GM18520 (cell line): Measurements from ENCODE around the gene NFYB.
"Not testable (repeated sequence)": the region's sequence is repeated elsewhere in the genome, so short reads cannot be mapped to it uniquely, and the experiment has no call there.

Experiments
- ATAC-seq: cut with Tn5 transposase; IDR thresholded peaks from one replicate; pipeline ENCODE4 v1.9.1; 2021; ENCODE audit not compliant: unreplicated experiment

The NFYB gene

DNA sequence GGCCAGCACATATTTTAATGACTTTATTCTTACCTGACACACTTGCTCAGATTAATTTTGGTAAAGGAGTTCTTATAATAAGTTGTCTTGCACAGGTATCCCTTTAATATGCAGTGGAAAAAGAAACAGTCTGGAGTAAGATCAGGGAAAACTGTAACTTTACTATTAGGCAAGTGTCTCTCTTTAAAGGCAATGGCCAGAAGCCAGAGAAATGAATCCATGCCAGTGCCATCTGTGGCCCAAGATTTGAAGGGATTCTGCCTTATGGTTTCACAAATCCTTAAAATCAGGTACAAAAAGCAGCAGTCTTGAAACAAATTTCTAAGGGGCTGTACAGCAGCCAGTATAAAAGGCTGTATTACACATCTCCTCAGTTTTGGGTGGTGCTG is 22.4 kb downstream of the NFYB start:
- ATAC-seq, result no peak

DNA sequence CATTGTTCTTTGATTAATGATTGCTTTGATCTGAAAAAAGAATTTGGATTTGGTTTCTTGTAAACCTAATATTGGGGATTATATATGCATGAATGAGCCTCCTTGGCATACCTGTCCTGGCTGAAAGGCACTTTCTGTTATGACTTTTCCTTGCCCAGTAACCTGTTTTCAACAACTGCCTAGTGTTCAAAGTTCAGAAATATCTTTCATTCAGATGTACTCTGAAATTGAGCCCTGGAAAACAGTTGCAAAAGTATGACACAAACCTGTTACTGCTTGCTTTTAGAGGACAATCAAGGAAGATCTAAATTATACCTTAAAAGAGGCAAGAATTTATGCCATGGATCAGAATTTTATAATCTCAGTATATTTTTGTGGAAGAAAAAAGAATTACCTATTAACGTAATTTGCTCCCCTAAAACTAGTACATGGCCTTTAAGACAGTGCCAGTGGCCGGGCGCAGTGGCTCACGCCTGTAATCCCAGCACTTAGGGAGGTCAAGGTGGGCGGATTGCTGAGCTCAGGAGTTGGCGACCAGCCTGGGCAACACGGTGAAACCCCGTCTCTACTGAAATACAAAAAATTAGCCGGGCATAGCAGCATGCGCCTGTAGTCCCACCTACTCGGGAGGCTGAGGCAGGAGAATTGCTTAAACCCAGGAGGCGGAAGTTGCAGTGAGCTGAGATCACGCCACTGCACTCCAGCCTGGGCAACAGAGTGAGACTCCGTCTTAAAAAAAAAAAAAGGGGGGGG is 23.0 kb downstream of the NFYB start:
- ATAC-seq, result not testable (repeated sequence)

DNA sequence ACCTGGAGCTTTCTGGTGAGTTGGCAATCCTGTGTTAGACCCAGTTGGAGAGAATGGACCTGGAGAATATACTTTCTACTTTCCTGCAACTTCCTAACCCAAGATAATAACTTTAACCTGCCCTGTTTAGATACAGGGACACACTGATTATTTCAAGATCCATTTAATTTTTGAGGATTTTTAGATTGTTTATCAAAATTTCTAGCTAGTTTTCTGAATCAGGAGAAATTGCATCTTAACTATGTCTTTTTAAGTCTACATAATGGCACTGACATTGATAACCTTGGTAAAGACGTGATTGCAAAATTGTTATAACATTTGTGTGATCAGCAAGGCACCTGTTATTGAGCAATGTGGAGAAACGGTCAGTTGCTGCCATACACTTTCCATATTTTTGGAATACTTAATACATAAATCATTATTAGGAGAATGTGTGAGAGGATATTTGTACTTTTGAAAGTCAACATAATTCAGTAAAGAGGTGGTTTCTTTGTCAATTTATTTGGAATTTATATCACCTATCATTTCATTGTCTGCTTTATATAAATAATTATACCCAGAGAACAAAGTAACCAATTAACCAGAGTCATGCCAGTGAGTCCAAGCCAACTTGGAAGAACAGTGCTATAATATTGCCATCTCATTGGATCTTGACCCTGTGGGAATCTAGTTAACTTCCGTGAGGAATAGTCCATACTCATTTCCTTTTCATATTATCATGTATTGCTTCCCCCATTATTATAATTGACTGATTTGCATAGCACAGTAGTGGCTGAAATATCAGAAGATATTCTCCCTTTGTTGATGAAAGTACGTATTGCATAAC is 28.4 kb downstream of the NFYB start:
- no peak for ATAC-seq

GRCh38 chr12:104108755-104109445 is 29.1 kb downstream of the NFYB start:
- peak; percentile 53 for ATAC-seq

DNA sequence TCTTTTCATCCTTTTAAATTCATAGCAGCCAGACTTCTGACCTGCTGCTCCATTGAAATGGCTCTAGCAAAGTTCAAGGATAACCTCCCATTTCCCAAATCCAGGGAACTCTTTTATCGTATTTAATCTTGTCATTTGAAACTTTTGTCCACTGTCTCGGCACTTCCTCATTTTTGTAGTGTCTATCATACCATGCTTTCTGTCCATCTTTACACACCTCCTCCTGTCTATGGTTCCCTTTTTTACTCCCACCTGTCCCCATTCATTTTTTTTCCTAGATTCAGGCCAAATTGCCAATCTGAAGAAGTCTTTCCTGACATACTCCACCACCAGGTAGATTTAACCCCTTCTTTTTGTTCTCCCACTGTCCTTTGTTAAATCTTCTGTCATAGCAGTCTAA is 31.0 kb downstream of the NFYB start:
- no peak for ATAC-seq

GRCh38 chr12:104105461-104105860 is 32.5 kb downstream of the NFYB start:
- ATAC-seq, result no peak

- no peak for ATAC-seq
Observed at GRCh38 chr12:104097954-104098353, 40.1 kb downstream of the NFYB start.

GRCh38 chr12:104095289-104095688 is 42.7 kb downstream of the NFYB start:
- ATAC-seq, result no peak

- ATAC-seq, result no peak
Observed at GRCh38 chr12:104094284-104094683, 43.7 kb downstream of the NFYB start.

GRCh38 chr12:104091136-104091535 is 46.9 kb downstream of the NFYB start:
- ATAC-seq, result no peak

GRCh38 chr12:104090685-104091084 is 47.3 kb downstream of the NFYB start:
- no peak for ATAC-seq

DNA sequence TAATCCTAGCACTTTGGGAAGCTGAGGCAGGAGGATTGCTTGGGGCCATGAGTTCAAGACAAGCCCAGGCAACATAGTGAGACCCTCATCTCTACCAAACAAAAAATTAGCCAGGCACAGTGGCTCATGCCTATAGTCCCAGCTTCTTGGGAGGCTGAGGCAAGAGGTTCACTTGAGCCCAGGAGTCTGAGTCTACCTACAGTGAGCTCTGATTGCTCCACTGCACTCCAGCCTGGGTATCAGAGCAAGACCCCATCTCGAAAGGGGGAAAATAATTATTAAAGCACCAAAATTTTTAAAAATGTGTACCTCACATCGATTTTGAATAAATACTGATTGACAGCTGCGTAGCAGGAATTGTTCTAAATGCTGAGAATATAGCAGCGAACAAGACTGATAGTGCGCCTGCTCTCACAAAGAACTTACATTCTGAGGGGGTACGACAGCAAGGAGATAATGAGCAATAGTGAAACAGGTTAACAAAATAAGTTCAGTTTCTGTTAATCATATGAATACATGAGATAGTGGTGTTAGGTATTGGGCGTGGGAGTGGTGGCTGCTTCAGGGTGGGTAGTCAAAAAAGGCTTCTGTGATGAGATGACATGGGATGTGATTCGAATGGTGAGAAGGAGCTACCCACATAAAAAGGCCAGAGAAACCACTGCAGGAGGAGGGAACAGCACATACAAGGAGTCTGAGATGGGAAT is 54.1 kb downstream of the NFYB start:
- peak; percentile 78 for ATAC-seq

DNA sequence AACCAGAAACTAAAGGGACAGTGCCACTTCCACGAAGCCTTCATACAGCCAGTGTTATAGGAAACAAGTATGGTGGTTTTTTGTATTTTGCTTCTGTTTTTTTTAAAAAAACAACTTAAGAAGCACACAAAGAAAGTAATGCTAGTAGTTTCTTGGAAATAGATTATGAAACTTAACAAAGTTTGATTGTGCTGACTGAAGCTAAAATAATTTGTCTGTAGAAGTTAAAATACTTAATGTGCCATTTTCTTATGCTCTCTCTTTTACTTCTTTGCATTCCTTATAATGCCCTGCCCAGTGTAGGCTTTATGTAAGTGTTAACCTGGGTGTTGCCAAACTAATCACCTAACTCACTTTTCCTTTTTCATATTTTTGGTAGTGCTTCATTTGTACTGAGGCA is 57.2 kb downstream of the NFYB start:
- ATAC-seq, result no peak

DNA sequence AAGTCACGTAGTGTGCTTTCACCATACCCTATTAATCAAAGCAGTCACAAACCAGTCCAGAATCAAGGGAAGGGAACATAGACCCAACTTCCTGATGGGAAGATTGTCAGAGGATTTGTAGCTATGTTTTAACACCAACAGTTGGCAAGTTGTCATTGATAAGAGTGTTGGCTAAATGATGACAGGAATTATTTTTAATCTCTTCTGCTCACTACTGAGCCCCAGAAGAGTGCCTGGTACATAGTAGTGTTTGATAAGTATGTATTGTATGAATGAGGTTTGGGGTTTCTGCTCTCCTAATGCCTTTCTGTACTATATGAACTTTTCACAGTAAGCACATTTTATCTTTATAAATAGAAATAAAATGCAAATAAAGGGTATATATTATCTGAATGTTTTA is 59.0 kb downstream of the NFYB start:
- no peak for ATAC-seq

DNA sequence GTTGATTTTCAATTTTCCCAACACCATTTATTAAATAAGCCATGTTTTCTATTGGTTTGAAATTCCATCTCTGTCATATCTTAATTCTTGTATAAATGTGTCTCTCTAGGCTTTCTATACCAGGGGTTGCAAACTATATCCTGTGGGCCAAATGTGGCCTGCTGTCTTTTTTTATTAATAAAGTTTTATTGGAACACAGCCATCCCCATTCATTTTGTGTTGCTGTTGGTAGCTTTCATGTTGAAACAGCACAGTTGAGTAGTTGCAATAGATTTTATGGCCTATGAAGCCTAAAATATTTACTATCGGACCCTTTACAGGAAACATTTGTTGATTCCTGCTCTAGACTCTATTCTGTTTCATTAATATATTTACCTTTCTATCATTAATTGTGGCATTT is 64.3 kb downstream of the NFYB start:
- ATAC-seq, result no peak

DNA sequence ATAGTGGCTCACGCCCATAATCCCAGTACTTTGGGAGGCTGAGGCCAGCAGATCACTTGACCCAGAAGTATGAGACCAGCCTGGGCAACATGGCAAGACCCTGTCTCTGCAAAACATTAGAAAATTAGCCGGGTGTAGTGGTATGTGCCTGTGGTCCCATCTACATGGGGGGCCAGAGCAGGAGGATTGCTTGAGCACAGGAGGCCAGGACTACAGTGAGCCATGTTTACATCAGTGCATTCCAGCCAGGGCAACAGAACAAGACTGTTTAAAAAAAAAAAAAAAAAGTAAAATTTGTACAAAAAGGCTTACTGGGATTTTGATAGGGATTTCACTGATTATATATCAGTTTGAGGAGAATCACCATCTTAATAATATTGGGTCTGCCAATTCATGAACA is 65.9 kb downstream of the NFYB start:
- ATAC-seq, result no peak
